Colonic mucosa (tissue), 4 donors: ENCODE results near the gene SLC35F1. TPM values are rescaled to one million over a fixed set of nuclear protein-coding genes. Genes with fewer than 3 reads are reported as not detected.

ENCODE experiments used
- DNase-seq: peaks from one replicate; pipeline ENCODE4 v3.0.0-alpha.2; 2020
- H3K27ac ChIP-seq: fragments of 200-600 bp; one replicate; pipeline ENCODE4 v1.8.0; 2021
- H3K27me3 ChIP-seq: fragments of 200-600 bp; one replicate; pipeline ENCODE4 v1.8.0; 2021
- H3K36me3 ChIP-seq: fragments of 200-600 bp; one replicate; pipeline ENCODE4 v1.8.0; 2021
- H3K4me1 ChIP-seq: fragments of 200-600 bp; one replicate; pipeline ENCODE4 v1.8.0; 2021; ENCODE audit warnings: mild to moderate bottlenecking
- H3K4me3 ChIP-seq: fragments of 200-600 bp; one replicate; pipeline ENCODE4 v1.8.0; 2021
- H3K9ac ChIP-seq, 2 donors: one replicate each; pipeline ENCODE4 v1.7.0; 2013; ENCODE audit warnings: control low read depth in 2 of 2, low read depth in 2 of 2, low read length in 2 of 2
- H3K9me3 ChIP-seq: fragments of 200-600 bp; one replicate; pipeline ENCODE4 v1.8.0; 2021
- CTCF ChIP-seq: fragments of 200-600 bp; IDR thresholded peaks from one replicate; pipeline ENCODE4 v1.8.0; 2022; ENCODE audit warnings: antibody characterized with exemption, mild to moderate bottlenecking
- intact Hi-C: fragments of 100-400 bp; cut with DNase I; formaldehyde crosslinking; loops from one replicate; pipeline ENCODE4 v1.14.1; 2022
- total RNA-seq, 2 donors: library from RNA; stranded (reverse); fragmentation: NEBNext Ultra II Directional in 1 of 2; extraction: Animal tissue kit (Norgen Biotek cat#: 25700) in 1 of 2; gene quantifications; one replicate each; pipeline ENCODE4 v1.2.1, GENCODE V29; 2021
- donor health status: healthy.
- donor health status: DM: no; HTN: no; CAD: no.
- donor health status: DM: no; HTN: no; CAD: no.

The SLC35F1 gene
- total RNA-seq, 2 donors from 2014 or later = 0.25 to 1.1 TPM

- H3K9me3 ChIP-seq = no peaks in the 10 kb centered on the region
- no peak overlapping the region for H3K9ac ChIP-seq
- no peak for TF ChIP-seq CTCF
These were observed 321.8 kb downstream of the SLC35F1 start for GRCh38 chr6:118228886-118229285.

GRCh38 chr6:118240878-118241528, 333.9 kb downstream of the SLC35F1 start:
- Histone ChIP-seq H3K9ac (no peak overlapping the region), H3K27ac (no peak overlapping the region), H3K36me3 (no peaks in the 10 kb centered on the region), H3K9me3 (no peaks in the 10 kb centered on the region), H3K4me1 (no peaks in the 10 kb centered on the region), H3K27me3 (no peaks in the 10 kb centered on the region), H3K4me3 (no peak overlapping the region)
- no peak for DNase-seq
- intact Hi-C loops = no loop called here
- TF ChIP-seq CTCF = no peak

More at GRCh38 chr6:118228886-118229285, 321.8 kb downstream of the SLC35F1 start:
- no peak for DNase-seq
- no peak overlapping the region for H3K27ac ChIP-seq
- intact Hi-C loops = no loop called here
- H3K27me3 ChIP-seq = no peaks in the 10 kb centered on the region
- H3K36me3 ChIP-seq = no peaks in the 10 kb centered on the region
- H3K4me3 ChIP-seq = no peak overlapping the region
- H3K4me1 ChIP-seq = no peaks in the 10 kb centered on the region

GRCh38 chr6:118246406-118246805, 339.3 kb downstream of the SLC35F1 start:
- Histone ChIP-seq H3K9me3 (no peaks in the 10 kb centered on the region), H3K36me3 (no peaks in the 10 kb centered on the region), H3K9ac (no peak overlapping the region), H3K27ac (no peak overlapping the region), H3K27me3 (no peaks in the 10 kb centered on the region), H3K4me3 (no peak overlapping the region), H3K4me1 (no peaks in the 10 kb centered on the region)
- no peak for TF ChIP-seq CTCF
- intact Hi-C loops = no loop called here
- DNase-seq = no peak

GRCh38 chr6:118248171-118248570, 341.1 kb downstream of the SLC35F1 start:
- DNase-seq = no peak
- H3K36me3 ChIP-seq = no peaks in the 10 kb centered on the region
- no peak overlapping the region for H3K27ac ChIP-seq
- no peaks in the 10 kb centered on the region for H3K4me1 ChIP-seq
- no peaks in the 10 kb centered on the region for H3K27me3 ChIP-seq
- no peak for TF ChIP-seq CTCF
- H3K4me3 ChIP-seq = no peak overlapping the region
- no peak overlapping the region for H3K9ac ChIP-seq
- intact Hi-C loops = no loop called here
- no peaks in the 10 kb centered on the region for H3K9me3 ChIP-seq

GRCh38 chr6:118249680-118250079, 342.6 kb downstream of the SLC35F1 start:
- Histone ChIP-seq H3K36me3 (no peaks in the 10 kb centered on the region), H3K4me1 (no peaks in the 10 kb centered on the region), H3K9ac (no peak overlapping the region), H3K9me3 (no peaks in the 10 kb centered on the region), H3K27ac (no peak overlapping the region), H3K27me3 (no peaks in the 10 kb centered on the region), H3K4me3 (no peak overlapping the region)
- no peak for TF ChIP-seq CTCF
- DNase-seq = no peak
- intact Hi-C loops = no loop called here
